AG10803 (cell line): ENCODE data around the gene CAMKK2.

Experiments
- DNase-seq: peaks from one replicate; pipeline ENCODE4 v3.0.0; 2010; ENCODE audit warnings: low read depth
- H3K4me3 ChIP-seq: 2 replicates; pipeline ENCODE4 v1.5.1; 2011; ENCODE audit warnings: mild to moderate bottlenecking, low read length, control low read depth
- CTCF ChIP-seq: conservative IDR thresholded peaks from 2 replicates; pipeline ENCODE4 v1.5.1; 2011; ENCODE audit warnings: mild to moderate bottlenecking, low read length, control low read depth, inconsistent platforms

Gene CAMKK2

GRCh38 chr12:121238604-121239350, 57.7 kb downstream of the CAMKK2 start:
- TF ChIP-seq CTCF: no peak
- no peak overlapping the region for H3K4me3 ChIP-seq
- DNase-seq: no peak

- no peak for DNase-seq
- no peak overlapping the region for H3K4me3 ChIP-seq
- no peak for TF ChIP-seq CTCF
Observed at GRCh38 chr12:121238086-121238485, 58.4 kb downstream of the CAMKK2 start.

GRCh38 chr12:121237415-121237814, 59.1 kb downstream of the CAMKK2 start:
- DNase-seq: no peak
- H3K4me3 ChIP-seq: no peak overlapping the region

DNA sequence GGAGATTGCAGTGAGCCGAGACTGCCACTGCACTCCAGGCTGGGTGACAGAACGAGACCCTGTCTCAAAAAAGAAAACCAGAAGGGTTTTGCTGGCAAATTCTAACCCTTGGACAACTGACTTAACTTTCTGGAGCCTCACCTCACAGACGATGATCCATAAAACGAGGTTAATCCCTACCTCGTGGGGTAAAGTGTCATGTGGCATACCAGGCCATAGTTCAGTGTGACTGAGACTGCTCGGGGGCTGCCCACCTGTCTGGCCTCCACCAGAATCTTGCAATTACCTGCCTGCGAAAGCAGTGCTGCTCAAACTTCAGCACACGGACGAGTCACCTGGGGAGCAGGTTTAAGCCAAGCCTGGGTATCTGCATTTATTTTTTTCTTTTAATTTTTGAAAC, 59.7 kb downstream of the CAMKK2 start:
- DNase-seq: no peak
- H3K4me3 ChIP-seq: no peak overlapping the region
- TF ChIP-seq CTCF: no peak

More at GRCh38 chr12:121237415-121237814, 59.1 kb downstream of the CAMKK2 start:
- no peak for TF ChIP-seq CTCF

DNA sequence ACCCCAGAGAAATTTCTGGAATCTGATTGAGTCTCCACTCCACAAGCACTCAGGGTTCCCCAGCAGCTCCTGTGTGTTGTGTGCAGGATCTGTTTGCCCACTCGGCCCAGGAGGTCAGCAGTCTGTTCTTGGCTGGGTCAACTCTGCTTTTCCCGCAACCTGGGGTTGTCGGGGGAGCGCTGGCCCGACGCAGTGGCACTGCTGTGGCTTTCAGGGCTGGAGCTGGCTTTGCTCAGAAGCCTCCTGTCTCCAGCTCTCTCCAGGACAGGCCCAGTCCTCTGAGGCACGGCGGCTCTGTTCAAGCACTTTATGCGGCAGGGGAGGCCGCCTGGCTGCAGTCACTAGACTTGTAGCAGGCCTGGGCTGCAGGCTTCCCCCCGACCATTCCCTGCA, 62.9 kb downstream of the CAMKK2 start:
- no peak for TF ChIP-seq CTCF
- no peak for DNase-seq
- no peak overlapping the region for H3K4me3 ChIP-seq

- DNase-seq: no peak
Observed at GRCh38 chr12:121232977-121233627, 63.4 kb downstream of the CAMKK2 start.

More at GRCh38 chr12:121232977-121233627, 63.4 kb downstream of the CAMKK2 start:
- no peak for TF ChIP-seq CTCF
- H3K4me3 ChIP-seq: no peak overlapping the region
